Measurements from ENCODE around the gene ACBD4. TPM values are rescaled to one million over a fixed set of nuclear protein-coding genes. Genes with fewer than 3 reads are reported as not detected.
"Not testable (repeated sequence)": the region's sequence is repeated elsewhere in the genome, so short reads cannot be mapped to it uniquely, and the experiment has no call there.

The ACBD4 gene
- total RNA-seq, 5 donors from 2014 or later (not counting 1 experiment from before 2014, with no cell fraction given), result 28.4 to 48.5 (median 38.9) TPM

- Mint-ChIP-seq H3K4me3 (no peak overlapping the region), H3K27me3 (peaks cover 0 to 4% of the 10 kb centered on the region in 2 donors), H3K4me1 (peaks cover 0 to 3% (median 0%) of the 10 kb centered on the region in 3 donors), H3K36me3 (no peaks in the 10 kb centered on the region), H3K9me3 (no peaks in the 10 kb centered on the region), H3K27ac (peak overlapping the region in 1 of 2 donors; percentile 39)
- H3K27me3 ChIP-seq (replicated peaks in 1 of 2; ENCODE audit: control insufficient read depth in 2 of 2, extremely low read depth in 1 of 2, insufficient read depth in 2 of 2, low read length in 1 of 2), result peaks cover 0 to 10% of the 10 kb centered on the region in 2 experiments
- no peak overlapping the region for H3K27ac ChIP-seq (ENCODE audit: low read length)
- POLR2A ChIA-PET, result no interaction called here
- H3K36me3 ChIP-seq (ENCODE audit: control insufficient read depth in 2 of 2, extremely low read depth in 1 of 2, insufficient read depth in 1 of 2, low read length in 1 of 2), result no peaks in the 10 kb centered on the region
- 79% methylated on average over 7 of the region's 15 CpGs for WGBS (ENCODE audit: insufficient coverage)
- H3K9me3 ChIP-seq, result no peaks in the 10 kb centered on the region
- DNase-seq (peak in 3 of 35 experiments; percentile 13 to 33 (median 28)), ATAC-seq (replicated peaks in 1 of 4) (peak; percentile 34 to 82 (median 60))
- H3K4me3 ChIP-seq (ENCODE audit: control insufficient read depth in 1 of 2, extremely low read depth in 1 of 2, low read length in 1 of 2), result no peak overlapping the region
- CTCF ChIA-PET, result no interaction called here
- peaks cover 0 to 8% of the 10 kb centered on the region in 2 experiments for H3K4me1 ChIP-seq (ENCODE audit: control insufficient read depth in 1 of 2, extremely low read depth in 1 of 2, insufficient read depth in 2 of 2, low read length in 2 of 2)
Measured at GRCh38 chr17:45123930-45124796, 11.3 kb upstream of the ACBD4 start.

GRCh38 chr17:45124797-45125122 lies 10.7 kb upstream of the ACBD4 start:
- DNase-seq; H3K4me1 ChIP-seq (ENCODE audit: control insufficient read depth in 1 of 2, extremely low read depth in 1 of 2, insufficient read depth in 2 of 2, low read length in 2 of 2); H3K27me3 Mint-ChIP-seq; H3K36me3 ChIP-seq (ENCODE audit: control insufficient read depth in 2 of 2, extremely low read depth in 1 of 2, insufficient read depth in 1 of 2, low read length in 1 of 2); ATAC-seq (replicated peaks in 1 of 4); POLR2A ChIA-PET; H3K9me3 Mint-ChIP-seq; H3K4me3 Mint-ChIP-seq; H3K4me1 Mint-ChIP-seq; H3K36me3 Mint-ChIP-seq; H3K27ac ChIP-seq (ENCODE audit: low read length); H3K9me3 ChIP-seq; H3K27ac Mint-ChIP-seq; CTCF ChIA-PET; H3K4me3 ChIP-seq (ENCODE audit: control insufficient read depth in 1 of 2, extremely low read depth in 1 of 2, low read length in 1 of 2): not testable (repeated sequence)
- H3K27me3 ChIP-seq (replicated peaks in 1 of 2; ENCODE audit: control insufficient read depth in 2 of 2, extremely low read depth in 1 of 2, insufficient read depth in 2 of 2, low read length in 1 of 2), result peaks cover 0 to 10% of the 10 kb centered on the region in 2 experiments
- 56% methylated on average over 2 of the region's 5 CpGs for WGBS (ENCODE audit: insufficient coverage)

GRCh38 chr17:45125509-45125908 lies 10.0 kb upstream of the ACBD4 start:
- POLR2A ChIA-PET, result no interaction called here
- no peak for ATAC-seq (replicated peaks in 1 of 4)

GRCh38 chr17:45127207-45127547 lies 8.3 kb upstream of the ACBD4 start:
- POLR2A ChIA-PET, result no interaction called here
- H3K9me3 ChIP-seq, result no peaks in the 10 kb centered on the region
- no peak for DNase-seq
- H3K4me1 Mint-ChIP-seq, result peaks cover 0 to 4% (median 0%) of the 10 kb centered on the region in 3 donors
- ATAC-seq (replicated peaks in 1 of 4), result no peak
- H3K27ac Mint-ChIP-seq, result no peak overlapping the region
- no peak overlapping the region for H3K4me3 Mint-ChIP-seq
- CTCF ChIA-PET, result no interaction called here
- no peaks in the 10 kb centered on the region for H3K27me3 Mint-ChIP-seq
- no peaks in the 10 kb centered on the region for H3K36me3 ChIP-seq (ENCODE audit: control insufficient read depth in 2 of 2, extremely low read depth in 1 of 2, insufficient read depth in 1 of 2, low read length in 1 of 2)
- no peaks in the 10 kb centered on the region for H3K9me3 Mint-ChIP-seq
- no peak overlapping the region for H3K27ac ChIP-seq (ENCODE audit: low read length)
- H3K4me3 ChIP-seq (ENCODE audit: control insufficient read depth in 1 of 2, extremely low read depth in 1 of 2, low read length in 1 of 2), result no peak overlapping the region
- no peaks in the 10 kb centered on the region for H3K36me3 Mint-ChIP-seq
- H3K27me3 ChIP-seq (replicated peaks in 1 of 2; ENCODE audit: control insufficient read depth in 2 of 2, extremely low read depth in 1 of 2, insufficient read depth in 2 of 2, low read length in 1 of 2), result peaks cover 0 to 16% of the 10 kb centered on the region in 2 experiments
- whole genome bisulfite sequencing (ENCODE audit: insufficient coverage), result 100% methylated on average over 5 of the region's 8 CpGs
- peaks cover 0 to 18% of the 10 kb centered on the region in 2 experiments for H3K4me1 ChIP-seq (ENCODE audit: control insufficient read depth in 1 of 2, extremely low read depth in 1 of 2, insufficient read depth in 2 of 2, low read length in 2 of 2)

More at GRCh38 chr17:45125509-45125908, 10.0 kb upstream of the ACBD4 start:
- Histone ChIP-seq H3K4me1 (ENCODE audit: control insufficient read depth in 1 of 2, extremely low read depth in 1 of 2, insufficient read depth in 2 of 2, low read length in 2 of 2) (peaks cover 0 to 8% of the 10 kb centered on the region in 2 experiments), H3K36me3 (ENCODE audit: control insufficient read depth in 2 of 2, extremely low read depth in 1 of 2, insufficient read depth in 1 of 2, low read length in 1 of 2) (no peaks in the 10 kb centered on the region), H3K27ac (ENCODE audit: low read length) (no peak overlapping the region), H3K9me3 (no peaks in the 10 kb centered on the region), H3K4me3 (ENCODE audit: control insufficient read depth in 1 of 2, extremely low read depth in 1 of 2, low read length in 1 of 2) (no peak overlapping the region), H3K27me3 (replicated peaks in 1 of 2; ENCODE audit: control insufficient read depth in 2 of 2, extremely low read depth in 1 of 2, insufficient read depth in 2 of 2, low read length in 1 of 2) (peaks cover 0 to 8% of the 10 kb centered on the region in 2 experiments)
- Mint-ChIP-seq H3K27ac (no peak overlapping the region), H3K27me3 (peaks cover 0 to 4% of the 10 kb centered on the region in 2 donors), H3K36me3 (no peaks in the 10 kb centered on the region), H3K4me3 (no peak overlapping the region), H3K4me1 (peaks cover 0 to 3% (median 0%) of the 10 kb centered on the region in 3 donors), H3K9me3 (no peaks in the 10 kb centered on the region)
- DNase-seq, result no peak
- CTCF ChIA-PET, result no interaction called here
- WGBS (ENCODE audit: insufficient coverage), result 94% methylated on average over 4 of the region's 8 CpGs

GRCh38 chr17:45127548-45128300 lies 7.8 kb upstream of the ACBD4 start:
- CTCF ChIA-PET, result no interaction called here
- H3K27ac Mint-ChIP-seq, result no peak overlapping the region
- H3K36me3 ChIP-seq (ENCODE audit: control insufficient read depth in 2 of 2, extremely low read depth in 1 of 2, insufficient read depth in 1 of 2, low read length in 1 of 2), result no peaks in the 10 kb centered on the region
- 81% methylated on average over 20 of the region's 20 CpGs for WGBS (ENCODE audit: insufficient coverage)
- no peak for DNase-seq
- H3K9me3 ChIP-seq, result no peaks in the 10 kb centered on the region
- H3K4me3 ChIP-seq (ENCODE audit: control insufficient read depth in 1 of 2, extremely low read depth in 1 of 2, low read length in 1 of 2), result no peak overlapping the region
- POLR2A ChIA-PET, result no interaction called here
- H3K9me3 Mint-ChIP-seq, result no peaks in the 10 kb centered on the region
- H3K36me3 Mint-ChIP-seq, result no peaks in the 10 kb centered on the region
- H3K4me1 Mint-ChIP-seq, result peaks cover 0 to 4% (median 0%) of the 10 kb centered on the region in 3 donors
- H3K4me3 Mint-ChIP-seq, result no peak overlapping the region
- peaks cover 0 to 19% of the 10 kb centered on the region in 2 experiments for H3K4me1 ChIP-seq (ENCODE audit: control insufficient read depth in 1 of 2, extremely low read depth in 1 of 2, insufficient read depth in 2 of 2, low read length in 2 of 2)
- H3K27me3 ChIP-seq (replicated peaks in 1 of 2; ENCODE audit: control insufficient read depth in 2 of 2, extremely low read depth in 1 of 2, insufficient read depth in 2 of 2, low read length in 1 of 2), result peaks cover 0 to 16% of the 10 kb centered on the region in 2 experiments
- ATAC-seq (replicated peaks in 1 of 4), result no peak
- H3K27me3 Mint-ChIP-seq, result no peaks in the 10 kb centered on the region
- no peak overlapping the region for H3K27ac ChIP-seq (ENCODE audit: low read length)

- Mint-ChIP-seq H3K36me3 (no peaks in the 10 kb centered on the region), H3K27me3 (no peaks in the 10 kb centered on the region), H3K4me3 (no peak overlapping the region), H3K9me3 (no peaks in the 10 kb centered on the region), H3K27ac (no peak overlapping the region), H3K4me1 (peaks cover 0 to 6% (median 0%) of the 10 kb centered on the region in 3 donors)
- ChIA-PET POLR2A (no interaction called here), CTCF (no interaction called here)
- WGBS (ENCODE audit: insufficient coverage), result 100% methylated on average over 1 of the region's 5 CpGs
- no peak for ATAC-seq (replicated peaks in 1 of 4)
- Histone ChIP-seq H3K36me3 (ENCODE audit: control insufficient read depth in 2 of 2, extremely low read depth in 1 of 2, insufficient read depth in 1 of 2, low read length in 1 of 2) (no peaks in the 10 kb centered on the region), H3K4me1 (ENCODE audit: control insufficient read depth in 1 of 2, extremely low read depth in 1 of 2, insufficient read depth in 2 of 2, low read length in 2 of 2) (peaks cover 0 to 25% of the 10 kb centered on the region in 2 experiments), H3K9me3 (no peaks in the 10 kb centered on the region), H3K4me3 (ENCODE audit: control insufficient read depth in 1 of 2, extremely low read depth in 1 of 2, low read length in 1 of 2) (no peak overlapping the region), H3K27me3 (replicated peaks in 1 of 2; ENCODE audit: control insufficient read depth in 2 of 2, extremely low read depth in 1 of 2, insufficient read depth in 2 of 2, low read length in 1 of 2) (peaks cover 0 to 16% of the 10 kb centered on the region in 2 experiments), H3K27ac (ENCODE audit: low read length) (no peak overlapping the region)
- DNase-seq, result no peak
Measured at GRCh38 chr17:45128331-45128730, 7.2 kb upstream of the ACBD4 start.

All from T-cell (primary cell).